MM.1S (cell line): ENCODE measurements around the gene VSIG10L.

ENCODE experiments used
- EZH2 ChIP-seq: fragments of 300-600 bp; sonication (generic); optimal IDR thresholded peaks from 2 replicates; pipeline ENCODE3; 2017; ENCODE audit warnings: low read depth, mild to moderate bottlenecking, antibody characterized with exemption, low read length, mixed read lengths
- EZH2phosphoT487 ChIP-seq: fragments of 300-600 bp; sonication (generic); IDR thresholded peaks from 2 replicates; pipeline ENCODE4 v1.6.1; 2018; ENCODE audit warnings: antibody characterized with exemption, low read length
- TF ChIP-seq, protein P1 (sequence below): fragments of 300-600 bp; sonication (generic); IDR thresholded peaks from 2 replicates; pipeline ENCODE4 v1.5.1; 2016; ENCODE audit warnings: antibody characterized with exemption, low read length, mixed read lengths

DNA sequence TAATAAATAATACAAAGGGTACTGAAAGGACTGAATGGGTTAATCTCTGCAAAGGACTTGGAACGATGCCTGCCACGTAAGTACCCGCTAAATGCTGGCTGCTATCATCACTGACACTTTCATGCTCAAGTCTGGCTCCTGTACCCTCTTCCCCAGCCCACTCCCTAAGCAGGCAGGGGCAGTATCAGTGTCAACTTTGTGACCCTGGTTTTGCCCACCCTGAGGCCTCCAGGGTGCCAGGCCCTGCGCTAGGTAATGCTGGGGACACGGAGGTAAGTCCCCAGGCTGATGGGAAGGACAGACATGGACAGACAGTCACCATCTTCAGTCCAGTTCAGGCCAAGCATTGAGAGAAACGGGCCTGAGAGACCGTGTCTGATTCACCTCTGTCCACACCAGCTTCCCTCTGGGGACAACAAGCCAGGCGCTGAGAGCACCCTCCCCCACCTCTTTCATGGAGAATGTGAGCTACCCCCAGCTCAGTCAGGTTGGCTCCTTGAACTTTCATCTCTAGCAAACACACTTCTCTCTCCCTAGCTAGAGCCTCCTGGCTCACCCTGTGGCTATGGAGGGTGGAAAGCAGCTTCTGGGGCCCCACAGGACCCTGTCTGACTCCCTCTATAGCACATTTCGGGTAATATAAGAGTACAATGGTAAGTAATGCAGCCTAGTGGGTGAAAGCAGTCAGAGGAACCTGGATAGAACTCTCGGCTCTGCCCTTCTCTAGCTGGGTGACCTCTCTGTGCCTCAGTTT lies 23.4 kb upstream of the VSIG10L start:
- TF ChIP-seq, protein P1, sequence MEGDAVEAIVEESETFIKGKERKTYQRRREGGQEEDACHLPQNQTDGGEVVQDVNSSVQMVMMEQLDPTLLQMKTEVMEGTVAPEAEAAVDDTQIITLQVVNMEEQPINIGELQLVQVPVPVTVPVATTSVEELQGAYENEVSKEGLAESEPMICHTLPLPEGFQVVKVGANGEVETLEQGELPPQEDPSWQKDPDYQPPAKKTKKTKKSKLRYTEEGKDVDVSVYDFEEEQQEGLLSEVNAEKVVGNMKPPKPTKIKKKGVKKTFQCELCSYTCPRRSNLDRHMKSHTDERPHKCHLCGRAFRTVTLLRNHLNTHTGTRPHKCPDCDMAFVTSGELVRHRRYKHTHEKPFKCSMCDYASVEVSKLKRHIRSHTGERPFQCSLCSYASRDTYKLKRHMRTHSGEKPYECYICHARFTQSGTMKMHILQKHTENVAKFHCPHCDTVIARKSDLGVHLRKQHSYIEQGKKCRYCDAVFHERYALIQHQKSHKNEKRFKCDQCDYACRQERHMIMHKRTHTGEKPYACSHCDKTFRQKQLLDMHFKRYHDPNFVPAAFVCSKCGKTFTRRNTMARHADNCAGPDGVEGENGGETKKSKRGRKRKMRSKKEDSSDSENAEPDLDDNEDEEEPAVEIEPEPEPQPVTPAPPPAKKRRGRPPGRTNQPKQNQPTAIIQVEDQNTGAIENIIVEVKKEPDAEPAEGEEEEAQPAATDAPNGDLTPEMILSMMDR = no peak
- no peak for TF ChIP-seq EZH2phosphoT487
- no peak for TF ChIP-seq EZH2
